ENCODE data around the gene METTL24. TPM values are rescaled to one million over a fixed set of nuclear protein-coding genes. Genes with fewer than 3 reads are reported as not detected.

METTL24 gene
- total and polyA plus RNA-seq, 2 of the 13 experiments (the other 11 are each of a cell fraction or from before 2014, with no cell fraction given), result not detected

DNA sequence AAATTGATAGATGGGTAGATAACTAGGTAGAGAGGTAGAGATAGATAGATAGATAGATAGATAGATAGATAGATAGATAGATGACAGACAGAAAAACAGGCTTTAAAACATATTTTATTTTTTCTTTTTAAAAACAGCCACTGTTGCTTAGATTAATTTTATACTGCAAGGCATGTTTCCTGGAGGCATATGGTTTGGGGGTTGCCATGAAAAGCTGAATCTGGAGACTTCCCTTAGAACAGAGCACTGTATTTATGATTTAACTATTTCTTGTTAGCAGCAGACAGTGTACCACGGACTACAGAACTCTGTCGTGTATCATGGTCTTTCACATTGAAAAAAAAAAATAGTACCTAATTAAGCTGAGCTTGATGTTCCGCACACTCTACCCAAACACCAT lies 38.8 kb downstream of the METTL24 start:
- Histone ChIP-seq H3K27ac (ENCODE audit: extremely low read length, insufficient read depth, low read length) (no peak overlapping the region), H3K36me3 (replicated peaks in 1 of 2; ENCODE audit: control insufficient read depth in 1 of 2, insufficient read depth in 2 of 2, low read length in 2 of 2) (no peaks in the 10 kb centered on the region), H3K79me2 (ENCODE audit: insufficient read depth, low read length) (no peaks in the 10 kb centered on the region), H3K4me3 (replicated peaks in 1 of 3; ENCODE audit: insufficient read depth in 1 of 3, low read depth in 2 of 3, low read length in 3 of 3) (no peak overlapping the region), H3K4me1 (ENCODE audit: insufficient read depth, low read length) (peaks cover 14% of the 10 kb centered on the region), H3K9me3 (ENCODE audit: low read length) (no peaks in the 10 kb centered on the region), H3K4me2 (ENCODE audit: low read depth, low read length) (no peak overlapping the region), H2AFZ (ENCODE audit: low read length) (no peak overlapping the region), H3K27me3 (ENCODE audit: control insufficient read depth in 1 of 2, insufficient read depth in 2 of 2, low read length in 2 of 2) (peaks cover 0 to 18% of the 10 kb centered on the region in 2 experiments; a peak in 2 of 5 replicates), H3K9ac (ENCODE audit: insufficient read depth, low read depth, low read length) (no peak overlapping the region), H4K20me1 (ENCODE audit: insufficient read depth, low read length) (no peaks in the 10 kb centered on the region)
- CTCF ChIA-PET (ENCODE audit: low intra/inter-chr PET ratio, low total read pairs), result no interaction called here
- TF ChIP-seq TGIF2 (CRISPR knock-in tag; IDR thresholded peaks at IDR 0.05), result no peak
- TF ChIP-seq HOXA3 (CRISPR knock-in tag; IDR thresholded peaks at IDR 0.05), result no peak
- TF ChIP-seq PHF5A (CRISPR knock-in tag; IDR thresholded peaks at IDR 0.05; ENCODE audit: low read depth, unreplicated experiment), result no peak
- no peak for TF ChIP-seq HMG20A (CRISPR knock-in tag; IDR thresholded peaks at IDR 0.05; ENCODE audit: borderline replicate concordance)
- no peak for TF ChIP-seq ZNF570 (CRISPR knock-in tag; IDR thresholded peaks at IDR 0.05; ENCODE audit: borderline replicate concordance)
- BruUV-seq (replicated peaks), result no TSS peak
- no peak for FAIRE-seq
- POLR2A ChIA-PET, result no interaction called here
- intact Hi-C loops (cut with micrococcal nuclease; ENCODE audit: unreplicated experiment) (no loop called here), in situ Hi-C loops (cut with HindIII; ENCODE audit: extremely low pct_ligation_motif_present, low pct_unique_long_range_greater_than_20kb) (no loop called here)
- no peak for DNase-seq (ENCODE audit: low spot score)
- WGBS (ENCODE audit: low lambda C conversion rate), result 85% methylated on average over 3 of the region's 3 CpGs
- no peak for ATAC-seq

DNA sequence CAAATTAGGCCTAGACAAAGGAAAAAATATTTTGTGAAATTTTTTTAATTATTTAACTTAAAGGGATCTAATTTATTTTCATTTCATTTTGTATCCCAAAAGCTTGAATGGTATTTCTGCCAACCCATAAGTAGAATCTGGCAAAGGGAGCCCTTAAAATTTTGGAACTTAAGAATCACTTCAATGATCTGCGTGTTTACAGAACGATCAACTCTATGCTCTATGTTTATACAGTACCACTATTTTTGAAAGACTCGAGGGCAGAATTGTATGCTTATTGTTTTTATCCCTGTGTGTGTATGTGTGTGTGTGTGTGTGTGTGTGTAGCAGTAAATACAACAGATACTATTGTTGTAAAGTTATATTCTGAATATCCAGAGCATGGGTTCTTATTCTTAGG lies 39.2 kb downstream of the METTL24 start:
- 49% methylated on average over 3 of the region's 3 CpGs for WGBS (ENCODE audit: low lambda C conversion rate)
- DNase-seq (ENCODE audit: low spot score) (no peak), ATAC-seq (no peak), FAIRE-seq (no peak)
- no peak overlapping the region for H3K4me3 ChIP-seq (replicated peaks in 1 of 3; ENCODE audit: insufficient read depth in 1 of 3, low read depth in 2 of 3, low read length in 3 of 3)
- ChIA-PET POLR2A (no interaction called here), CTCF (ENCODE audit: low intra/inter-chr PET ratio, low total read pairs) (no interaction called here)
- H3K9ac ChIP-seq (ENCODE audit: insufficient read depth, low read depth, low read length), result no peak overlapping the region
- H3K9me3 ChIP-seq (ENCODE audit: low read length), result no peaks in the 10 kb centered on the region
- in situ Hi-C loops (cut with HindIII; ENCODE audit: extremely low pct_ligation_motif_present, low pct_unique_long_range_greater_than_20kb), result no loop called here
- H3K4me1 ChIP-seq (ENCODE audit: insufficient read depth, low read length), result peaks cover 14% of the 10 kb centered on the region
- H3K4me2 ChIP-seq (ENCODE audit: low read depth, low read length), result no peak overlapping the region
- no peak overlapping the region for H3K27ac ChIP-seq (ENCODE audit: extremely low read length, insufficient read depth, low read length)
- H3K27me3 ChIP-seq (ENCODE audit: control insufficient read depth in 1 of 2, insufficient read depth in 2 of 2, low read length in 2 of 2), result peaks cover 0 to 18% of the 10 kb centered on the region in 2 experiments; a peak in 2 of 5 replicates
- TF ChIP-seq SIN3B (IDR thresholded peaks at IDR 0.05; ENCODE audit: low read length) (no peak), ZNF777 (CRISPR knock-in tag; IDR thresholded peaks at IDR 0.05) (no peak), ZNF101 (CRISPR knock-in tag; IDR thresholded peaks at IDR 0.05; ENCODE audit: borderline replicate concordance, low read depth) (no peak)
- TF ChIP-seq, protein P1, sequence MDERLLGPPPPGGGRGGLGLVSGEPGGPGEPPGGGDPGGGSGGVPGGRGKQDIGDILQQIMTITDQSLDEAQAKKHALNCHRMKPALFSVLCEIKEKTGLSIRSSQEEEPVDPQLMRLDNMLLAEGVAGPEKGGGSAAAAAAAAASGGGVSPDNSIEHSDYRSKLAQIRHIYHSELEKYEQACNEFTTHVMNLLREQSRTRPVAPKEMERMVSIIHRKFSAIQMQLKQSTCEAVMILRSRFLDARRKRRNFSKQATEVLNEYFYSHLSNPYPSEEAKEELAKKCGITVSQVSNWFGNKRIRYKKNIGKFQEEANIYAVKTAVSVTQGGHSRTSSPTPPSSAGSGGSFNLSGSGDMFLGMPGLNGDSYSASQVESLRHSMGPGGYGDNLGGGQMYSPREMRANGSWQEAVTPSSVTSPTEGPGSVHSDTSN (CRISPR knock-in tag; IDR thresholded peaks at IDR 0.05), result no peak
- TF ChIP-seq, protein P2, sequence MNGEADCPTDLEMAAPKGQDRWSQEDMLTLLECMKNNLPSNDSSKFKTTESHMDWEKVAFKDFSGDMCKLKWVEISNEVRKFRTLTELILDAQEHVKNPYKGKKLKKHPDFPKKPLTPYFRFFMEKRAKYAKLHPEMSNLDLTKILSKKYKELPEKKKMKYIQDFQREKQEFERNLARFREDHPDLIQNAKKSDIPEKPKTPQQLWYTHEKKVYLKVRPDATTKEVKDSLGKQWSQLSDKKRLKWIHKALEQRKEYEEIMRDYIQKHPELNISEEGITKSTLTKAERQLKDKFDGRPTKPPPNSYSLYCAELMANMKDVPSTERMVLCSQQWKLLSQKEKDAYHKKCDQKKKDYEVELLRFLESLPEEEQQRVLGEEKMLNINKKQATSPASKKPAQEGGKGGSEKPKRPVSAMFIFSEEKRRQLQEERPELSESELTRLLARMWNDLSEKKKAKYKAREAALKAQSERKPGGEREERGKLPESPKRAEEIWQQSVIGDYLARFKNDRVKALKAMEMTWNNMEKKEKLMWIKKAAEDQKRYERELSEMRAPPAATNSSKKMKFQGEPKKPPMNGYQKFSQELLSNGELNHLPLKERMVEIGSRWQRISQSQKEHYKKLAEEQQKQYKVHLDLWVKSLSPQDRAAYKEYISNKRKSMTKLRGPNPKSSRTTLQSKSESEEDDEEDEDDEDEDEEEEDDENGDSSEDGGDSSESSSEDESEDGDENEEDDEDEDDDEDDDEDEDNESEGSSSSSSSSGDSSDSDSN (CRISPR knock-in tag; IDR thresholded peaks at IDR 0.05), result no peak
- TF ChIP-seq, protein P3, sequence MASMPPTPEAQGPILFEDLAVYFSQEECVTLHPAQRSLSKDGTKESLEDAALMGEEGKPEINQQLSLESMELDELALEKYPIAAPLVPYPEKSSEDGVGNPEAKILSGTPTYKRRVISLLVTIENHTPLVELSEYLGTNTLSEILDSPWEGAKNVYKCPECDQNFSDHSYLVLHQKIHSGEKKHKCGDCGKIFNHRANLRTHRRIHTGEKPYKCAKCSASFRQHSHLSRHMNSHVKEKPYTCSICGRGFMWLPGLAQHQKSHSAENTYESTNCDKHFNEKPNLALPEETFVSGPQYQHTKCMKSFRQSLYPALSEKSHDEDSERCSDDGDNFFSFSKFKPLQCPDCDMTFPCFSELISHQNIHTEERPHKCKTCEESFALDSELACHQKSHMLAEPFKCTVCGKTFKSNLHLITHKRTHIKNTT (CRISPR knock-in tag; IDR thresholded peaks at IDR 0.05), result no peak
- H4K20me1 ChIP-seq (ENCODE audit: insufficient read depth, low read length), result no peaks in the 10 kb centered on the region
- no peaks in the 10 kb centered on the region for H3K79me2 ChIP-seq (ENCODE audit: insufficient read depth, low read length)
- no peak overlapping the region for H2AFZ ChIP-seq (ENCODE audit: low read length)
- intact Hi-C loops (cut with micrococcal nuclease; ENCODE audit: unreplicated experiment), result no loop called here
- BruUV-seq (replicated peaks), result no TSS peak
- no peaks in the 10 kb centered on the region for H3K36me3 ChIP-seq (replicated peaks in 1 of 2; ENCODE audit: control insufficient read depth in 1 of 2, insufficient read depth in 2 of 2, low read length in 2 of 2)

All from HepG2 (cell line).